IMR-90 (cell line): ENCODE data around the gene NINJ2. TPM values are rescaled to one million over a fixed set of nuclear protein-coding genes. Genes with fewer than 3 reads are reported as not detected.

Source experiments
- ATAC-seq: fragments of 200-7000 bp; cut with Tn5 transposase; 2 replicates; pipeline ENCODE4 v1.9.1; 2020; ENCODE audit warnings: low read depth, mild to moderate bottlenecking, moderate library complexity
- BruUV-seq: library from RNA; stranded (reverse); fragments of 400-500 nt; replicated peaks from 2 replicates; lab custom pipeline; 2021; lab: Mats Ljungman, UMichigan
- CTCF ChIA-PET: fragments of 300-600 bp; formaldehyde crosslinking; extraction: SDS; loops from one replicate; lab custom pipeline; 2021; ENCODE audit warnings: antibody characterized with exemption; lab: Yijun Ruan, JAX
- POLR2A ChIA-PET: fragments of 300-600 bp; sonication (Branson Sonifier 250); formaldehyde crosslinking; loops from one replicate; lab custom pipeline; 2022; ENCODE audit warnings: antibody characterized with exemption; ENCODE audit not compliant: unreplicated experiment; lab: Charles Lee
- DNase-seq: peaks from one replicate; pipeline ENCODE4 v3.0.0; 2013
- H2AFZ ChIP-seq: replicated peaks from 2 replicates; pipeline ENCODE3; 2013; ENCODE audit warnings: low read length, mild to moderate bottlenecking; ENCODE audit not compliant: poor library complexity
- H2AK5ac ChIP-seq: 2 replicates; pipeline ENCODE4 v1.6.1; 2013; ENCODE audit warnings: low read depth, low read length, inconsistent platforms
- H2AK9ac ChIP-seq: replicated peaks from 2 replicates; pipeline ENCODE3; 2013; ENCODE audit warnings: mild to moderate bottlenecking, low read depth, low read length, moderate library complexity; ENCODE audit not compliant: poor library complexity
- H2BK120ac ChIP-seq: 2 replicates; pipeline ENCODE4 v1.6.1; 2013; ENCODE audit warnings: low read depth, low read length, inconsistent platforms
- H2BK15ac ChIP-seq: 3 replicates; pipeline ENCODE4 v1.6.1; 2013; ENCODE audit warnings: low read depth, low read length, inconsistent platforms
- H2BK20ac ChIP-seq: 2 replicates; pipeline ENCODE4 v1.6.1; 2013; ENCODE audit warnings: low read depth, mild to moderate bottlenecking, inconsistent platforms, low read length, moderate library complexity
- H2BK5ac ChIP-seq: 2 replicates; pipeline ENCODE4 v1.6.1; 2013; ENCODE audit warnings: mild to moderate bottlenecking, low read depth, low read length, inconsistent platforms; ENCODE audit not compliant: poor library complexity, severe bottlenecking
- H3K14ac ChIP-seq: replicated peaks from 2 replicates; pipeline ENCODE4 v1.6.1; 2013; ENCODE audit warnings: low read depth, low read length, inconsistent platforms
- H3K18ac ChIP-seq: 2 replicates; pipeline ENCODE4 v1.6.1; 2013; ENCODE audit warnings: low read depth, low read length, control low read depth
- H3K23ac ChIP-seq: 2 replicates; pipeline ENCODE4 v1.6.1; 2013; ENCODE audit warnings: low read depth, low read length, inconsistent platforms
- H3K27ac ChIP-seq: 2 replicates; pipeline ENCODE4 v1.5.1; 2013; ENCODE audit warnings: mild to moderate bottlenecking, control low read depth, low read length; ENCODE audit not compliant: insufficient read depth
- H3K27me3 ChIP-seq: 2 replicates; pipeline ENCODE4 v1.6.1; 2013; ENCODE audit warnings: low read length; ENCODE audit not compliant: control insufficient read depth, insufficient read depth
- H3K36me3 ChIP-seq: 2 replicates; pipeline ENCODE4 v1.6.1; 2013; ENCODE audit warnings: low read length, mixed read lengths; ENCODE audit not compliant: control insufficient read depth, insufficient read depth
- H3K4ac ChIP-seq: 2 replicates; pipeline ENCODE4 v1.6.1; 2013; ENCODE audit warnings: low read depth, low read length, inconsistent platforms
- H3K4me1 ChIP-seq: 2 replicates; pipeline ENCODE4 v1.6.1; 2013; ENCODE audit warnings: low read length, mixed read lengths; ENCODE audit not compliant: control insufficient read depth, insufficient read depth
- H3K4me2 ChIP-seq: 2 replicates; pipeline ENCODE4 v1.6.1; 2013; ENCODE audit warnings: low read depth, mild to moderate bottlenecking, control low read depth, low read length, moderate library complexity
- H3K4me3 ChIP-seq: 2 replicates; pipeline ENCODE4 v1.5.1; 2013; ENCODE audit warnings: low read depth, mild to moderate bottlenecking, control low read depth, low read length, moderate library complexity; ENCODE audit not compliant: insufficient read depth
- H3K56ac ChIP-seq: 2 replicates; pipeline ENCODE4 v1.6.1; 2013; ENCODE audit warnings: low read length, inconsistent platforms; ENCODE audit not compliant: insufficient read depth; ENCODE audit errors: extremely low read depth
- H3K79me1 ChIP-seq, 2 experiments: 2 replicates each; pipeline ENCODE4 v1.6.1; 2013; ENCODE audit warnings: low read length in 2 of 2, inconsistent platforms in 1 of 2, low read depth in 1 of 2
- H3K9ac ChIP-seq: 2 replicates; pipeline ENCODE4 v1.6.1; 2013; ENCODE audit warnings: low read depth, low read length, control low read depth
- H3K9me1 ChIP-seq: 2 replicates; pipeline ENCODE4 v1.6.1; 2013; ENCODE audit warnings: low read length, inconsistent platforms; ENCODE audit not compliant: insufficient read depth
- H3K9me3 ChIP-seq: 2 replicates; pipeline ENCODE4 v1.6.1; 2013; ENCODE audit warnings: low read length; ENCODE audit not compliant: control insufficient read depth, insufficient read depth
- H4K20me1 ChIP-seq: 2 replicates; pipeline ENCODE4 v1.6.1; 2013; ENCODE audit warnings: low read length, inconsistent platforms; ENCODE audit not compliant: insufficient read depth
- H4K5ac ChIP-seq: 2 replicates; pipeline ENCODE4 v1.6.1; 2013; ENCODE audit warnings: mild to moderate bottlenecking, low read depth, low read length, control low read depth
- H4K8ac ChIP-seq, 2 experiments: 2 replicates each; pipeline ENCODE4 v1.6.1; 2013; ENCODE audit warnings: low read depth in 2 of 2, low read length in 2 of 2, control low read depth in 1 of 2, inconsistent platforms in 1 of 2
- H4K91ac ChIP-seq: 2 replicates; pipeline ENCODE4 v1.6.1; 2013; ENCODE audit warnings: low read depth, low read length, inconsistent platforms; ENCODE audit not compliant: insufficient read depth
- BHLHE40 ChIP-seq: fragments of 150-350 bp; IDR thresholded peaks from 2 replicates; pipeline ENCODE4 v1.6.1; 2016; ENCODE audit warnings: mild to moderate bottlenecking, low read depth, low read length
- CHD1 ChIP-seq: IDR thresholded peaks from 2 replicates; pipeline ENCODE4 v1.6.1; 2012; ENCODE audit warnings: low read depth, low read length, improper control_type of control experiment
- FOS ChIP-seq: fragments of 150-350 bp; IDR thresholded peaks from 2 replicates; pipeline ENCODE4 v1.6.1; 2016; ENCODE audit warnings: low read depth, low read length
- MAFK ChIP-seq: IDR thresholded peaks from 2 replicates; pipeline ENCODE4 v1.6.1; 2012; ENCODE audit warnings: low read depth, low read length, improper control_type of control experiment
- MAZ ChIP-seq: IDR thresholded peaks from 2 replicates; pipeline ENCODE4 v1.6.1; 2012; ENCODE audit warnings: low read depth, mild to moderate bottlenecking, low read length, improper control_type of control experiment, moderate library complexity, borderline replicate concordance
- MXI1 ChIP-seq: IDR thresholded peaks from 2 replicates; pipeline ENCODE4 v1.6.1; 2012; ENCODE audit warnings: low read depth, mild to moderate bottlenecking, low read length, moderate library complexity, borderline replicate concordance
- NFE2L2 ChIP-seq: fragments of 150-350 bp; IDR thresholded peaks from 2 replicates; pipeline ENCODE4 v1.6.1; 2016; ENCODE audit warnings: low read depth, mild to moderate bottlenecking, low read length
- POLR2A ChIP-seq: IDR thresholded peaks from 2 replicates; pipeline ENCODE4 v1.6.1; 2012; ENCODE audit warnings: mild to moderate bottlenecking, low read depth, low read length
- RAD21 ChIP-seq: IDR thresholded peaks from 2 replicates; pipeline ENCODE4 v1.6.1; 2012; ENCODE audit warnings: low read length, improper control_type of control experiment
- RCOR1 ChIP-seq: IDR thresholded peaks from 2 replicates; pipeline ENCODE4 v1.6.1; 2012; ENCODE audit warnings: mild to moderate bottlenecking, low read length, improper control_type of control experiment; ENCODE audit not compliant: insufficient replicate concordance
- RFX5 ChIP-seq: IDR thresholded peaks from 2 replicates; pipeline ENCODE4 v1.8.0; 2012; ENCODE audit warnings: low read depth, mild to moderate bottlenecking, low read length, moderate library complexity
- SMC3 ChIP-seq: fragments of 150-350 bp; IDR thresholded peaks from 2 replicates; pipeline ENCODE4 v1.6.1; 2016; ENCODE audit warnings: low read depth, mild to moderate bottlenecking, antibody characterized with exemption, low read length, moderate library complexity
- WGBS, 2 experiments: methylation state at CpG; one replicate each; pipeline versions ENCODE4 v1.1.5 to v1.1.7; 2013; ENCODE audit warnings: missing lambda C conversion rate in 2 of 2; ENCODE audit not compliant: insufficient read length in 1 of 2; ENCODE audit errors: extremely low coverage in 2 of 2; 5-methylcytosine and 5-hydroxymethylcytosine counted together
- dilution Hi-C: fragments of 300-500 bp; cut with HindIII; formaldehyde crosslinking; loops from one replicate; pipeline ENCODE4 v1.14.3; 2018; ENCODE audit warnings: low sequenced_read_pairs; ENCODE audit not compliant: unreplicated experiment
- in situ Hi-C: fragments of 300-500 bp; cut with MboI; formaldehyde crosslinking; loops from 3 replicates; pipeline ENCODE4 v1.14.3; 2019; ENCODE audit warnings: low sequenced_read_pairs, inconsistent platforms, mixed read lengths
- intact Hi-C: fragments of 100-400 bp; cut with micrococcal nuclease; formaldehyde crosslinking; loops from 2 replicates; pipeline ENCODE4 v1.10.0; 2022
- polyA plus RNA-seq, 3 experiments: library from polyadenylated mRNA; depleted of rRNA; stranded (reverse); fragments of >200 nt; gene quantifications; 2 replicates each; pipeline ENCODE4 v1.2.3, GENCODE V29; 2012; ENCODE audit warnings: low replicate concordance in 1 of 3
- total RNA-seq: library from RNA; depleted of rRNA; stranded (reverse); fragments of >200 nt; gene quantifications from 2 replicates; pipeline ENCODE4 v1.2.3, GENCODE V29; 2012
- TF ChIP-seq, protein P1 (sequence below): fragments of 150-350 bp; IDR thresholded peaks from 2 replicates; pipeline ENCODE4 v1.6.1; 2016; ENCODE audit warnings: low read depth, mild to moderate bottlenecking, low read length, moderate library complexity, borderline replicate concordance
- TF ChIP-seq, protein P2 (sequence below): fragments of 150-350 bp; IDR thresholded peaks from 2 replicates; pipeline ENCODE4 v1.6.1; 2017; ENCODE audit warnings: mild to moderate bottlenecking, antibody characterized with exemption, low read length, low read depth
- TF ChIP-seq, protein P3 (sequence below): conservative IDR thresholded peaks from 2 replicates; pipeline ENCODE4 v1.5.1; 2012; ENCODE audit warnings: mild to moderate bottlenecking, low read depth, low read length, improper control_type of control experiment

Gene NINJ2
- total and polyA plus RNA-seq, 2 of the 4 experiments (the other 2 are of a cell fraction) = not detected

DNA sequence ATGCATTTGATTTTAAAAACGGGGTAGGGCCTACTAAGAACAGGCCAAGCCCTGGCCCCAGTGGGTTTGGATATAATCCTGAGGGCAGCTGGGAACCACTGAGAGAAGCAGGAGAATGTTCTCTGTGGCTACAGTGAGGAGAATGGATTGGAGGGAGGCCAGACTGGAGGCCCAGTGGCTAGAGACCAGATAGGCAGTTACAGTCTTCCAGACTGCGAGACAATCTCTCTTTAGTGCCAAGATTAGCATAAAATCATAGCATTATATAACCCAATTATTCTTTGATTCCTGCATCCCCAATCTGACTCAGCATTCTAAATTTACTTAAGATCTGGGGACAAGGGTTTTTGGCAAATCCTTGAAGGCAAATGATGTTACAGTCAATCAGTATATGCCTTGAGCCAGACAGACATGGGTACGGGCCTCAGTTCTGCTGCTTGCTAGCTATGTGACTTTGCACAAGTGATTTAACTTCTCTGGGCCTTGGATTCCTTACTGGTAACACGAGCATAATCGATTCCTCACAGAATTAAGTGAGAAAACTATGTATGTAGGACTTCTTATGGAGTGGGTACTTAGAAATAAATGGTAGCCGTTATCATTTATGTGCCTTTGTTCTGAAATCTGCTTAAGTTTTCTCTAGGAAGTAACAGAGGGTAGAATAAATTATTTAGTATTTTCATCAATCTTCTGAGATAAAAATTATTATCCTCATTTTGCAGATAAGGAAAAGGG is 18.3 kb downstream of the NINJ2 start:
- DNase-seq (no peak), ATAC-seq (no peak)
- Histone ChIP-seq H3K27ac (no peak overlapping the region), H2AFZ (no peak overlapping the region), H3K36me3 (no peaks in the 10 kb centered on the region), H4K91ac (no peak overlapping the region), H2BK15ac (no peak overlapping the region), H2AK9ac (no peak overlapping the region), H3K4ac (peak overlapping the region; percentile 28; the same call in 1 of the 2 replicates), H4K8ac (peak overlapping the region in 1 of 2 experiments; percentile 28; a peak in 2 of 4 replicates), H4K5ac (no peak overlapping the region), H3K4me2 (no peak overlapping the region), H3K9ac (no peak overlapping the region), H3K9me1 (peaks cover 15% of the 10 kb centered on the region), H4K20me1 (no peaks in the 10 kb centered on the region), H3K23ac (no peak overlapping the region), H3K14ac (no peak overlapping the region), H3K18ac (peak overlapping the region; percentile 14; the same call in 1 of the 2 replicates), H3K56ac (no peak overlapping the region), H3K4me3 (no peak overlapping the region), H3K4me1 (peaks cover 11% of the 10 kb centered on the region), H3K9me3 (no peaks in the 10 kb centered on the region), H3K27me3 (no peaks in the 10 kb centered on the region), H3K79me1 (peaks cover 0 to 7% of the 10 kb centered on the region in 2 experiments; a peak in 1 of 4 replicates), H2BK120ac (peak overlapping the region; percentile 7), H2BK20ac (no peak overlapping the region; the same call in 1 of the 2 replicates), H2AK5ac (no peak overlapping the region), H2BK5ac (no peak overlapping the region)
- BruUV-seq = no TSS peak
- POLR2A ChIA-PET = no interaction called here
- CTCF ChIA-PET = no interaction called here
- in situ Hi-C loops (no loop called here), intact Hi-C loops (no loop called here), dilution Hi-C loops (no loop called here)
- 100% methylated on average over 1 of the region's 6 CpGs; no CpG with 5 or more reads in 1 of the 2 experiments for WGBS, 2 experiments
- TF ChIP-seq RFX5 (no peak), MAFK (no peak), MXI1 (no peak), RCOR1 (no peak), RAD21 (no peak), FOS (no peak), CHD1 (no peak), POLR2A (no peak), SMC3 (no peak), MAZ (no peak), NFE2L2 (no peak), BHLHE40 (no peak)
- TF ChIP-seq, protein P1, sequence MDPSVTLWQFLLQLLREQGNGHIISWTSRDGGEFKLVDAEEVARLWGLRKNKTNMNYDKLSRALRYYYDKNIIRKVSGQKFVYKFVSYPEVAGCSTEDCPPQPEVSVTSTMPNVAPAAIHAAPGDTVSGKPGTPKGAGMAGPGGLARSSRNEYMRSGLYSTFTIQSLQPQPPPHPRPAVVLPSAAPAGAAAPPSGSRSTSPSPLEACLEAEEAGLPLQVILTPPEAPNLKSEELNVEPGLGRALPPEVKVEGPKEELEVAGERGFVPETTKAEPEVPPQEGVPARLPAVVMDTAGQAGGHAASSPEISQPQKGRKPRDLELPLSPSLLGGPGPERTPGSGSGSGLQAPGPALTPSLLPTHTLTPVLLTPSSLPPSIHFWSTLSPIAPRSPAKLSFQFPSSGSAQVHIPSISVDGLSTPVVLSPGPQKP = no peak
- TF ChIP-seq, protein P2, sequence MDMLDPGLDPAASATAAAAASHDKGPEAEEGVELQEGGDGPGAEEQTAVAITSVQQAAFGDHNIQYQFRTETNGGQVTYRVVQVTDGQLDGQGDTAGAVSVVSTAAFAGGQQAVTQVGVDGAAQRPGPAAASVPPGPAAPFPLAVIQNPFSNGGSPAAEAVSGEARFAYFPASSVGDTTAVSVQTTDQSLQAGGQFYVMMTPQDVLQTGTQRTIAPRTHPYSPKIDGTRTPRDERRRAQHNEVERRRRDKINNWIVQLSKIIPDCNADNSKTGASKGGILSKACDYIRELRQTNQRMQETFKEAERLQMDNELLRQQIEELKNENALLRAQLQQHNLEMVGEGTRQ = no peak
- TF ChIP-seq, protein P3, sequence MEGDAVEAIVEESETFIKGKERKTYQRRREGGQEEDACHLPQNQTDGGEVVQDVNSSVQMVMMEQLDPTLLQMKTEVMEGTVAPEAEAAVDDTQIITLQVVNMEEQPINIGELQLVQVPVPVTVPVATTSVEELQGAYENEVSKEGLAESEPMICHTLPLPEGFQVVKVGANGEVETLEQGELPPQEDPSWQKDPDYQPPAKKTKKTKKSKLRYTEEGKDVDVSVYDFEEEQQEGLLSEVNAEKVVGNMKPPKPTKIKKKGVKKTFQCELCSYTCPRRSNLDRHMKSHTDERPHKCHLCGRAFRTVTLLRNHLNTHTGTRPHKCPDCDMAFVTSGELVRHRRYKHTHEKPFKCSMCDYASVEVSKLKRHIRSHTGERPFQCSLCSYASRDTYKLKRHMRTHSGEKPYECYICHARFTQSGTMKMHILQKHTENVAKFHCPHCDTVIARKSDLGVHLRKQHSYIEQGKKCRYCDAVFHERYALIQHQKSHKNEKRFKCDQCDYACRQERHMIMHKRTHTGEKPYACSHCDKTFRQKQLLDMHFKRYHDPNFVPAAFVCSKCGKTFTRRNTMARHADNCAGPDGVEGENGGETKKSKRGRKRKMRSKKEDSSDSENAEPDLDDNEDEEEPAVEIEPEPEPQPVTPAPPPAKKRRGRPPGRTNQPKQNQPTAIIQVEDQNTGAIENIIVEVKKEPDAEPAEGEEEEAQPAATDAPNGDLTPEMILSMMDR = no peak
